Mucosa of descending colon (tissue), 3 donors: ENCODE measurements around the gene PLCD3. TPM values are rescaled to one million over a fixed set of nuclear protein-coding genes. Genes with fewer than 3 reads are reported as not detected.

Source experiments
- ATAC-seq: fragments of 200-7000 bp; cut with Tn5 transposase; one replicate; pipeline ENCODE4 v1.9.1; 2020; ENCODE audit warnings: mild to moderate bottlenecking, moderate library complexity
- DNase-seq, 3 donors: peaks; one replicate each; pipeline ENCODE4 v3.0.0-alpha.2; 2020
- H3K36me3 ChIP-seq: fragments of 200-600 bp; one replicate; pipeline ENCODE4 v1.8.0; 2021; ENCODE audit warnings: low read depth, mild to moderate bottlenecking
- H3K4me1 ChIP-seq: fragments of 200-600 bp; one replicate; pipeline ENCODE4 v1.8.0; 2021; ENCODE audit warnings: low read depth, mild to moderate bottlenecking
- H3K4me3 ChIP-seq: fragments of 200-600 bp; one replicate; pipeline ENCODE4 v1.8.0; 2021; ENCODE audit warnings: mild to moderate bottlenecking
- H3K9me3 ChIP-seq: fragments of 200-600 bp; one replicate; pipeline ENCODE4 v1.8.0; 2021; ENCODE audit warnings: mild to moderate bottlenecking
- intact Hi-C, 2 donors: fragments of 100-400 bp; cut with DNase I in 1 of 2; cut with micrococcal nuclease in 1 of 2; formaldehyde crosslinking; loops; one replicate each; pipeline versions ENCODE4 v1.11.0 to v1.11.1; 2022; cut with DNase I, micrococcal nuclease
- total RNA-seq, 3 donors: library from RNA; stranded (reverse); fragmentation: NEBNext Ultra II Directional in 2 of 3; extraction: Animal tissue kit (Norgen Biotek cat#: 25700) in 2 of 3; gene quantifications; one replicate each; pipeline versions ENCODE4 v1.2.1 to v1.2.4, GENCODE V29; 2021 to 2023
- TF ChIP-seq, protein P1 (sequence below): fragments of 200-600 bp; IDR thresholded peaks from one replicate; pipeline ENCODE4 v1.8.0; 2022; ENCODE audit warnings: antibody characterized with exemption, mild to moderate bottlenecking
- donor health status: DM: no; HTN: no; CAD: no; lungs with moderate emphysema.
- donor health status: DM: no; HTN: no; CAD: no.
- donor health status: DM: no; HTN: yes; CAD: no.

The PLCD3 gene
- total RNA-seq, 3 donors from 2014 or later, result 205 to 562 (median 232) TPM

DNA sequence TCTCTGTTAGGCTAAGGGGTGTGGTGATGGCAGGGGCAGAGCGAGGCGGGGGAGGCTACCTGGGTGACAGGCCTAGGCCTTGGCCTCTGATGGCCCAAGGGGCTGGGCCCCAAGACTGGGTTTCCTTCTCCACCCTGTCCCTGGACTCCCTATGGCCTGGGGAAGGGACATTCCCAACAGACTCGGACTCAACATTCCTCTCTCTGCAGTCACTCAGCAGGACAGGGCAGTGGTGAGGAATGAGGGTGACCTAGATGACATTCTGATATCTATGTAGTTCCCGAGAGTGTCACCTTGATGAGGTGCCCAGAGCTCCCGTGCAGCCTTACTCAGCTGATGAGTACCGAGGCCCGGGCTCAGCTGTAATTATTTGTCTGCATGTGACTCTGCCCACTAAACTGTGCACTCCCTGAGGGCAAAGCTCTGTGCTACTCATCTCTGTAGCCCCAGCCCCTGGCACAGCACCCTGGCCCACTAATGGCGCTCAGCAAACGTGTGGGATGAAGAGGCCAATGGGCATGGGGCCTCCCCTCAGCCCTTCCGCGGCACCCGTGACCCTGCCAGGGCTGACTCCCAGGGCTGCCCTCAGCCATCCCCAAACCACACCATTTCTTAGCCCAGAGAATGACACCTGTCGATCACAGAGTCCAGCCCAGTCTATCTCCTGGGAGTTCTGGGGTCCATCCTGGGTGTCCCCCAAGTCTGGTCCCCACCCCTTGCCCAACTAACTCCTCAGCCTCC lies 2.2 kb downstream of the PLCD3 start:
- H3K9me3 ChIP-seq, result no peaks in the 10 kb centered on the region
- H3K4me1 ChIP-seq, result peaks cover 44% of the 10 kb centered on the region
- intact Hi-C loops, result loop anchor here in 1 of 2 donors (10.0 kb wide), 1 partner anchor 65 kb away; no protein-coding TSS in a partner anchor
- DNase-seq (peak; percentile 81 to 88 (median 85)), ATAC-seq (peak; percentile 66)
- TF ChIP-seq, protein P1, sequence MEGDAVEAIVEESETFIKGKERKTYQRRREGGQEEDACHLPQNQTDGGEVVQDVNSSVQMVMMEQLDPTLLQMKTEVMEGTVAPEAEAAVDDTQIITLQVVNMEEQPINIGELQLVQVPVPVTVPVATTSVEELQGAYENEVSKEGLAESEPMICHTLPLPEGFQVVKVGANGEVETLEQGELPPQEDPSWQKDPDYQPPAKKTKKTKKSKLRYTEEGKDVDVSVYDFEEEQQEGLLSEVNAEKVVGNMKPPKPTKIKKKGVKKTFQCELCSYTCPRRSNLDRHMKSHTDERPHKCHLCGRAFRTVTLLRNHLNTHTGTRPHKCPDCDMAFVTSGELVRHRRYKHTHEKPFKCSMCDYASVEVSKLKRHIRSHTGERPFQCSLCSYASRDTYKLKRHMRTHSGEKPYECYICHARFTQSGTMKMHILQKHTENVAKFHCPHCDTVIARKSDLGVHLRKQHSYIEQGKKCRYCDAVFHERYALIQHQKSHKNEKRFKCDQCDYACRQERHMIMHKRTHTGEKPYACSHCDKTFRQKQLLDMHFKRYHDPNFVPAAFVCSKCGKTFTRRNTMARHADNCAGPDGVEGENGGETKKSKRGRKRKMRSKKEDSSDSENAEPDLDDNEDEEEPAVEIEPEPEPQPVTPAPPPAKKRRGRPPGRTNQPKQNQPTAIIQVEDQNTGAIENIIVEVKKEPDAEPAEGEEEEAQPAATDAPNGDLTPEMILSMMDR, result no peak
- no peaks in the 10 kb centered on the region for H3K36me3 ChIP-seq
- no peak overlapping the region for H3K4me3 ChIP-seq

DNA sequence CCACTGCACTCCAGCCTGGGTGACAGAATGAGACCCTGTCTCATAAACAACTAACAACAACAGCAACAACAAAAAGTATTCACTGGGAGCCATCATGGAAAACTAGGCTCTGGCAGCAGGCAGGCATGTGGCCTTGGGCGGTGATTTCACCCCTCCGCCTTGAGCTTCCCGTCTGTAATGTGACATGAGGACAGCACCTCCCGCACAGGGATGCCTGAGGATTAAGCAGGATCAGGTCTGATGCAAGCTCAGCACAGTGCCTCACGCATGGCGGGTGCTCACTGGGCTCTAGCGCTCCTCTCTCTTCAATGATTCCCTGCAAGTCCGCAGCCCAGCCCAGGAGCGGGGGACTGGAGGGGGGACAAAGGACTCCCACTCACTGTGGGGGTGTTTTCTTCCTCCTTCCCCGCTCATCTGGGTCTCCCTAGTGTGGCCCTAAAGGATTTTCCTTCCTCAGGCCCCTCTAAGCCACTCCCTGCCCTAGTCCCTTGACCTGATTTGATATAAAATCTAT lies 2.8 kb downstream of the PLCD3 start:
- no peaks in the 10 kb centered on the region for H3K9me3 ChIP-seq
- DNase-seq, result peak in 2 of 3 donors; percentile 60 to 66
- peak; percentile 7 for ATAC-seq
- H3K4me1 ChIP-seq, result peaks cover 49% of the 10 kb centered on the region
- H3K36me3 ChIP-seq, result no peaks in the 10 kb centered on the region
- intact Hi-C loops, result no loop called here
- TF ChIP-seq, protein P1, result no peak
- no peak overlapping the region for H3K4me3 ChIP-seq

DNA sequence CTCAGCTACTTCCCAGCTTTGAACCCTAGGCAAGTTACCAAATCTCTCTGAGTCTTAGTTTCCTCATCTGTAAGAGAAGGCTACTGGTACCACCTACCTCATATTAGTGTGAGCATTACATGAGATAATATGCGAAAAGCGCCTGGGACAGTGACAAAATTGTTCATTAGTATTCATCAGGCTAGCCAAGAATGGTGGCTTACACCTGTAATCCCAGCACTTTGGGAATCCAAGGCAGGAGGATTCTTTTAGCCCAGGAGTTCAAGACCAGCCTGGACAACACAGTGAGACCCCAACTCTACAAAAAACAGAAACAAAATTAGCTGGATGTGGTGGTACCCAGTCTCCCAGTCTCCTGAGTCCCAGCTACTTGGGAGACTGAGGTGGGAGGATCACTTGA lies 3.3 kb downstream of the PLCD3 start:
- peaks cover 54% of the 10 kb centered on the region for H3K4me1 ChIP-seq
- TF ChIP-seq, protein P1, result no peak
- ATAC-seq, result no peak

DNA sequence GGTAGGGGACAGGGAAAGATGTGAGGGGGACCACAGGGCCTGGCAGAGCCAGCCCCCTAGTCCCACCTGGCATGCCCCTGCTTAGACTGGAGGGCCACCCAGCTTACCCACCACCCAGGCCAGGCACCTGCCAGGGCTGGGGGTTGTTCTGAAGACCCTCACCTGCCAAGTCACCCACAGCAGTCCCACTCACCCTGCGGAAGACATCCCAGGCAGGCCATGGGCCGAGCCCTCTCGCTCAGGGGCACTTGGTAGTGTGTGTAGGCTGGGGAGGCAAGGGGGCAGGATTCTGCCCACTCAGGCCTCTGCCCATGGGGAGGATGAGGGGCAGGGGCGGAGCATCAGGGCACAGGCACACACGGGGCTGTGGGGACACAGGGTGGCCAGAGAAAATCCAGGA lies 4.0 kb downstream of the PLCD3 start:
- intact Hi-C loops, result no loop called here
- Histone ChIP-seq H3K36me3 (no peaks in the 10 kb centered on the region), H3K4me3 (no peak overlapping the region), H3K4me1 (peaks cover 60% of the 10 kb centered on the region), H3K9me3 (no peaks in the 10 kb centered on the region)
- TF ChIP-seq, protein P1, result no peak
- DNase-seq, result no peak
- ATAC-seq, result no peak

More for the DNA sequence above, 3.3 kb downstream of the PLCD3 start:
- no peak for DNase-seq
- Histone ChIP-seq H3K4me3 (no peak overlapping the region), H3K9me3 (no peaks in the 10 kb centered on the region), H3K36me3 (no peaks in the 10 kb centered on the region)
- intact Hi-C loops, result no loop called here

DNA sequence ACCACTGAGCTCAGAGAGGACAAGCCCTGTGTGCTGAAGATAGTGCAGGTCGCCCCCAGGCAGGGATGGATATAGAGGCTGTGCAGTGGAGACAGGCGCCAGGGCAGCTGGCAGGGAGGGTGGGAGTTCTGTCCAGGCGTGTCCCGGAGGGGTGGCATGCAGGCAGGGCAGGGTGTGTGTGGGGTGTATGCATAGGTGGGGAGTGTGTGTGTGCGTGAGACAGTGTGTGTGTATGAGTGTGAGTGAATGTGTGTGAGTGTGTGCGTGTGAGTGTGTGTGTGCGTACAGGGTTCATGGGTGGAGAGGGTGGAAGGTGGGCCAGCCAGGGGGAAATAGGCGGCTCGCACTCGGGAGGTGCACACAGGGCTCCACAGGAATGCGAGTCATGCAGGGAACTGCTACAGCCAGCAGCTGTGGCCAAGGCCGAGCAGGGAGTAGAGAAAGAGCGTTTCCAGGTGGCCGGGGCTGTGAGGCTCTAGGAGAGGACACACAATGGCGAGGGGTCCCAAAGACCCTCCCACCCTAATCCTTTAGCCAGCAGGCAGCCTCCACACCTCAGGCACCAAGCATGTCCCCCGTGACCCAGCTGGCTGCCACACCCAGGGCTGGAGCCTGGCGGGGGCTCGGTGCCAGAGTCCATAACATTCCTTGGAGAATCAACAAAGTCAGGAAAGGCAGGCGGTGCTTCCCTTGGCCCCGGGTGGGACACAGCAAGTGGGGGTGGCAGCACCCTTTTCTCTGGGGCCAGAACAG lies 4.6 kb downstream of the PLCD3 start:
- intact Hi-C loops, result no loop called here
- DNase-seq, result peak; percentile 90 to 91 (median 91)
- ATAC-seq, result peak; percentile 47
- TF ChIP-seq, protein P1, result no peak
- H3K36me3 ChIP-seq, result no peaks in the 10 kb centered on the region
- H3K4me3 ChIP-seq, result no peak overlapping the region
- H3K4me1 ChIP-seq, result peaks cover 60% of the 10 kb centered on the region
- H3K9me3 ChIP-seq, result no peaks in the 10 kb centered on the region
